HG03571 (cell line): ENCODE measurements around the gene CKMT2.

Experiments used
- ATAC-seq: cut with Tn5 transposase; IDR thresholded peaks from one replicate; pipeline ENCODE4 v1.9.1; 2021; ENCODE audit not compliant: unreplicated experiment

CKMT2 gene

DNA sequence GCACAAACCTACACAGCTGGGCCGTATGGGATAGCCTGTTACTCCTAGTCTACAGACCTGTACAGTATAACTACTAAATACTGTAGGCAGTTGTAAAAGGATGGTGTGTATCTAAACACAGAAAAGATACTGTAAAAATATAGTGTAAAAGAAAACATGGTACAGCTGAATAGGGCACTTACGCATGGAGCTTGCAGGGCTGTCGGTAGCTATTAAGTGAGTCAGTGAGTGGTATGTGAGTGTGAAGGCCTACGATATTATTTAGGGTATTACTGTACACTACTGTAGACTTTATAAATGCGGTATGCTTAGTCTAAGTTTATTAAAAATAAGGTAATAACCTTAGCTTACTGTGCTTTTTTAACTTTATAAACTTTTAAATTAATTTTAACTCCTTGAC, 69.5 kb downstream of the CKMT2 start:
- ATAC-seq, result no peak

DNA sequence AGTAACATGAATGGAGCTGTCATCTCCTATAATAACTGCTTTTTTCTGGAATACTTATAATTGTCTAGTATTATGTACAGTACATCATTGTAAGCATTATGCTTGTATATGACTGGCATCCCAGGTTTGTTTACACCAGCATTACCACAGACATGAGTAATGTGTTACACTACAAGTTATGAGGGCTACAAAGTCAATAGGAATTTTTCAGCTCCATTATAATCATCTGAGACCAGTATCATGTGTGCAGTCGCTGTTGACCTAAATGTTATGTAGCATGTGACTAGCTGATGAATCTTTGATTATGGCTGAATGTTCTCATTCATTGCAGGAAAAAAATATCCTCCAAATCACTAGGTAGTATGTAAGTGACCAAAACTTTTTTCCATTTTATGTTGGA, 70.4 kb downstream of the CKMT2 start:
- no peak for ATAC-seq

DNA sequence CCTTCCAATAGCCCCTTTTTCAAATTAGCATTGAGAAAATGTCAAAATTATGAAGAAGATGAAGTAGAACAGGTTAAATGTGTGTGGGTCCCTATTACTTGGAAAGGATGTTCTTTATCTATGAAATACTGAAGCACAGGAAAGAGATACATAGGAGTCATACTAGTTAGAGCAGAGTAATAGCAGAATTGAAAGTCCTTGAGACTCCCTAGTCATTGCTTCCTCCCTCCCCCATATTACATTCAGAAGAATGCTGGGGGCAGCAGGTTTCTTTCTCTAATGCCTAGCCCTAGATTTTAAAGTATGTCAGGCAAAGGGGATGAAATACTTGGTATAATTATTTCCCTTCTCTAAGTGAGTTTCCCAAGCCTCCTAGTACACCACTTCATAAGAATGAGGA, 72.7 kb downstream of the CKMT2 start:
- no peak for ATAC-seq

DNA sequence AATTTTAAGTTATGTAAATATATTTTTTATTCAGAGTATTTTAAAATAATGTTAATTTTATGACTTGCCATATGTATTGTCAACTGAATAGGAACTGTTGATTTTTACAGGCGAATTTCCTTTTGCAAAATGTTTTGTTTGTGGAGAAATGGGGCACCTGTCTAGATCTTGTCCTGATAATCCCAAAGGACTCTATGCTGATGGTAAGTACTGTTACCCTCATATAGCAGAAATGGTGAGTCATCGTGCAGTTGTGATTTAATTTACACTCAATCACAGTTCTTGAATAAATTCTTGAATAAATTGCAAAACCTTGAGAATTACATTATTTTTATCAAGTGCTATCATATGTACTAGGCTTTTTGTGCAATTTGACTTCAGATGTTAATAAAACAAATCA, 75.7 kb downstream of the CKMT2 start:
- ATAC-seq, result no peak

DNA sequence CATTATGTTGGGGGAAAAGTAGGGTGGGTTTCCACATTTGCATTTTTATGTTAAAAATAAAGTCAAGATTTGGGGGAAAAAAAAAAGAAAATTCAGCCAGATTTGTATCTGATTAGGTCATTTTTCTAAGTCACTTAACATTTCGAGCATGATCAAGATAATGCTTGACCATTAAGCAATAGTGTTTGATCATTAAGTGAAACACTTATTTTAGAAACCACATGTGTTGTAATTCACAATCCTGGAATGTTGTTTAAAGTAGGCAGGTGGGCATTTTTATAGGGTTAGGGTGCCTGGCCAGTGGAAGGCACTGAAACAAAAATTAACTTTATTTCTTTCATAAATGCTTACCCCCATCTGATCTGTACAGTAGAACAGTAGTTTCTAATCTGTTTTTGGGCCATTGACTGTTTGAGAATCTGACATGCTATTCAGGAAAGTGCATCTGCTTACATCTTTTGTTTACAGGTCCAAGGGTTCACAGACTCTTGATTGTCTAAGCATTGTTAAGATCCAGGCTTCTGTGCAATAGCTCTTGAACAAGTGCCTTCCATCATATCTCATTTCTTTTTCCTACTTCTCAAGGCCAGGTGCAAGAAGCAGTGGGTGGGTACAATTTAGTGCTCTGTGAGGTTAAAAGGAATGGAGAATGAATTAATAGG, 77.4 kb downstream of the CKMT2 start:
- ATAC-seq, result no peak

DNA sequence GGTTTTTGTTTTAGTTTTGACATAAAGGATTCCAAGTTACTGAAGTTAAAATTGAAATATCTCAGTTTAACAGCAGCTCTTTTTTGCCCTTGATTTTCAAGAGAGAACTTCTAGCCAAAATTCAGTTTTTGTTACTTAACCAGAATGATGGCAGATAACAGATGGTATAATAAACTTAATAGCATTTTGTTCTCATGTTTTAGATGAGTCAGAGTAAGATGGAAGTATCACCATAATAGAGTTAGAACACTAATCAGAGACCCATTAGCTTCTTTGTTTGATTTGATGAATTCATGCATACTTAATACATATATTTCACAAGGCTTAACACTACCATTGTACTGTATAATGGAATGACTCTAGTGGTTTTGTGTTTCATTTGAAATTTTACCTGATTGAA, 80.2 kb downstream of the CKMT2 start:
- ATAC-seq, result no peak

DNA sequence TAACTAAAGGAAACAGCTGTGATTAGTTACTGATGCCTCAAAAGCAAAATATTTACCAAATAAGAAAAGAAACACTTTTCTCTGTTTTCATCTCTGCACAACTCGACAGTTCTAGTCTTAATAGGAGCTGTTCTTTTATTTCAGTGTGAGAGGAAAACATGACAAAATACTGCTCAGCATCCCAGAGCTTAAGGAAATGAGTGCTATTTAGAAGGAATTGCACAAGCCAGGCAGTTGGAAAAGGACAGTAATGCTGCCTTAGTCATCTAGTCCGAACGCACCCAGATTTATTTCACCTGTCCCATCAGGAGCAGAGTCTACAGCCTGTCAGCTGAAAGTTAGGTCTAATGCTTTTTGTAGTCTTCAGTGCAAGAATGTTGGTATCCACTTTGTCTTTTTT, 80.6 kb downstream of the CKMT2 start:
- no peak for ATAC-seq

DNA sequence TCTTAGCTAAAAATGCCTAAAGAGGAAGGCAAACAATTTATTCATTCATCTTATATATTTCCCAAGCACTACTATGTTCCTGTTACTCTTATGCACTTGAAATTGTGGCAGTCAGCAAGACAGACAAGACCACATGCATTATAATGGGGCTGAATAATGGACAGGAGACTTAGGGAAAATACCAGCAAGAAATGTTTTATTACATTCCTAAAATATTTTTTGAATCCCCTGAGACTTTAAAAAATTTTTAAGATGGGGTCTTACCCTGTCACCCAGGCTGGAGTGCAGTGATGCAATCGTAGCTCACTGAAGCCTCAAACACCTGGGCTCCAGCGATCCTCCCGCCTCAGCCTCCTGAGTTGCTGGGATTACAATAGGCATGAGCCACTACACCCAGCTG, 81.5 kb downstream of the CKMT2 start:
- no peak for ATAC-seq

DNA sequence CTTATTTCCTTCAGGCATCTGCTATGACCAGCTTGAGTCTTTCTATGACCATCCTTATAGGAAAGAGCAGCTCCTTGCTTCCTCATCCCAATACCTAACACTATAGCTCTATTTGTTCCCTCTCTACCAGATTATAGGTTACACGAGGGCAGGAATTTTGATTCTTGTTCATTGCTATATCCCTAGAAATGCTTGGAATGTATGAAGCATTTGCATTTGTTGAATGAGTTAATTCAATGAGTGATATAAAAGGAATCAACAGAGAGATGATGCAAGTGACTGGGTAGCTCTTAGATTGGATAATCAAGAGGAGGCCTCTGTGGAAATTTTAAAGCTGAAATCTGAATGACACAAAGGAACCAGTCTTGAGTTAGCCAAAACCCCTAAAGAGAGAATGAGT, 82.2 kb downstream of the CKMT2 start:
- ATAC-seq, result no peak

DNA sequence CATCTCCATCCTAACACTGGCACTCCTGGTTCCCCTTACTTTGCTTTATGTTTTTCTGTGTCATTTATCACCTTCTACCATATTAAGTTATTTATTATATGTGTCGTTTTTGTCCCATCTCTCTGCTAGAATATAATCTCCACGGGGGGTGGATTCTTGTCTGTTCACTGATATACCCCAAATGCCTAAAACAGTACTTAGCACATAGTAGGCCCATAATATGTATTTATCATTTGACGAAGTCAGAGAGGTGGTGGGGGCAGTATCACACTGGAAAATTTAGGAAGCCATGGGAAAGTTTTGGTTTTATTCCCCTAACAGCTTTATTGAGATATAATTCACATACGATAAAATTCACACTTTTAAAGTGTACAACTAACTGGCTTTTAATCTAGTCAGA, 82.7 kb downstream of the CKMT2 start:
- no peak for ATAC-seq
